ENCODE measurements around the gene EMP1. TPM values are rescaled to one million over a fixed set of nuclear protein-coding genes. Genes with fewer than 3 reads are reported as not detected.

EMP1 gene
- total RNA-seq, 3 donors from 2014 or later = 245 to 680 (median 667) TPM

DNA sequence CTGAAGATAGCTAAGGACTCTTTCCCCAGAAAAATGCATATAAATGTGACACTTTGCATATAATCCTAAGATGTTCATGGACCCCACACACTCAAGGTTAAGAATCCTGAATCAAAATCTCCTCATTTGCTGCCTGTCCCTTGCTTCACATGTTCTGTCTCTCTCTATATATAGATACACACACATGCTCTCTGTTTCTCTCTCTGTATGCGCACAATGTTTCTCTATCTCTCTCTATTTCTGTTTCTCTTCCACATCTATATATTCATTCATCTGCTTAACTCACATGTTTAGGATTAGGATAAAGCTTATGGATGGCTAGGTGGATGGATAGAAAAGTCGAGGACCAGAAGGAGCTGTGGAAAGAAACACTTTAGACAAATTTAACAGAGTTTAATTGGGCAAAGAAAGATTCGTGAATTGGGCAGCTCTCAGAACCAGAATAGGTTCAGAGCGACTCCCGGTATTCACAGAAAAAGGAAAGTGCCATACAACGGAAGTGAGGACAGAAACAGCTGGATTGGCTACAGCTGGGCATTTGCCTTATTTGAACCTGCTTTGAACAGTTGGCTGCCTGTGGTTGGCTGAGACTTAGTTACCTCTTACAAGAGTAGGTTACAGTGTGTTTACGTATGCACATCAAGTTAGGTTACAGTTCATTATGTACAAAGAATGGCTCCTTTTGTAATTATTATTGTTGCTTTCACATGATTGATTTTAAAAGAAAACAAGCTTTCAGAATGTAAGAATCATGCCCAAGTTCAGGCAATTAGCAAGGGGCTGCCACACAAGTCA is 57.6 kb downstream of the EMP1 start:
- intact Hi-C loops (cut with DNase I, micrococcal nuclease) = no loop called here
- Histone ChIP-seq H3K4me3 (no peak overlapping the region), H3K4me1 (ENCODE audit: low read depth) (peaks cover 4% of the 10 kb centered on the region), H3K9me3 (no peaks in the 10 kb centered on the region), H3K36me3 (ENCODE audit: low read depth) (no peaks in the 10 kb centered on the region)
- ATAC-seq (no peak), DNase-seq (no peak)
- TF ChIP-seq CTCF (IDR thresholded peaks at IDR 0.05) = no peak

DNA sequence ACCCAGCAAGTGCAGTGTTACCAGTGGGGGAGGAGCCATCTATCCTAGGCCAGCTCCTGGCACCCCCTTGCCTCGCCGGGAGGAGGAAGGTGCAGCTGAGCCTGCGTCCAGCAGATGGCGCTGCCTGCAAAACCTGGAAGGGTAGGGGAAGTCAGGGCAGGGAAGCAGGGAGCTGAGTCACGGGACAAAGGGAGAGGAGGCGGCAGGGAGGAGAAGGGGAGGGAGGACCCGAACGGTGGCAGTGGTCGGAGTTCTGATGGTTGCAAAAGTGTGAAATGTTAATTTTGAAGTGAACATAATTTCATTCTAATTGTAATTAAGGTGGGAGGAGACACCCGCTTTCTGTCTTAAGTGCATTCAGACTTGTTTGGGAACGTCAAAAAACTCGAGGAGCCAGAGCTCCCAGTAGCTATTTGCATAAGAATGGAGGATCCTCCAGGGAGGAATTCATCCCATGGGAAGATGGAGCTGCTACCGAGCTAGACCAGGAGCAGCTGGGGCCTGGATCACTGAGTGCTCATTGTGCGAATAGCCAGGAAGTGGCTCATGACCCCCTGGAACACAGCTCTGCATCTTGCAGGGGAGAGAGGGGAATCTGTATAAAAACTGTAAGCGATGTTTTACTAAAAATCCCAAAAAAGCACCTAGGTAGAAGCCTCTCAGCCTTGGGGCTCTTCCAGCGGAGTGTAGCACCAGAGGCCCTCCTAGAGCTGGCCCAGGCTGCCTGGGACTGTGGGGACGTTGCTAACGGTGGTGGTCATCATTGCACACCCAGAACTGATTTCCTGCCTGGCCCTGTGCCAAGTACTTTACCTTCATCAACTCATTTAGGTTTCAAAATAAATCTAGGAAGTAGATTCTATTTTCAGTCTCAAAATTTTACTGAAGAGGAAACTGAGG is 59.5 kb downstream of the EMP1 start:
- DNase-seq (peak; percentile 91 to 96 (median 92)), ATAC-seq (peak; percentile 98)
- no peaks in the 10 kb centered on the region for H3K36me3 ChIP-seq (ENCODE audit: low read depth)
- H3K4me1 ChIP-seq (ENCODE audit: low read depth) = peaks cover 4% of the 10 kb centered on the region
- H3K4me3 ChIP-seq = no peak overlapping the region
- no peaks in the 10 kb centered on the region for H3K9me3 ChIP-seq
- intact Hi-C loops (cut with DNase I, micrococcal nuclease) = no loop called here
- TF ChIP-seq CTCF (IDR thresholded peaks at IDR 0.05) = peak; percentile 98

DNA sequence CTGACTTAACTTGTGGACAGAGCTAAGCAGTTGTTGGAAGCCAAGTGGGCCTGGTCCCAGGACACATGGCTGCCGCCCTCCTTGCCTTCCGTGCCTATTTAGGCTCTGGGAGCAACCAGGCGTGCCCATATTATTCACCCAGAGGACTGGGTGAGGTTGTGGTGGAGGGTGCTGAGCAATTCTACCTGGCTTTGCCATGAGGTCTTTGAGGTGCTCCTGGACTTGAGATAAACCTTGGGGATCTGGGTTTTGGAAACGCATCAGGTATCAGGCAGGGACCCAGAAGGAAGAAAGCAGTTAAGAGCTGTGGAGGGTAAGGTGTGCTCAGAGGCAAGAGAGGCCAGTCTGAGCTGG is 60.1 kb downstream of the EMP1 start:
- no peak overlapping the region for H3K4me3 ChIP-seq
- DNase-seq (no peak), ATAC-seq (no peak)
- intact Hi-C loops (cut with DNase I, micrococcal nuclease) = no loop called here
- no peaks in the 10 kb centered on the region for H3K9me3 ChIP-seq
- H3K4me1 ChIP-seq (ENCODE audit: low read depth) = peaks cover 4% of the 10 kb centered on the region
- no peak for TF ChIP-seq CTCF (IDR thresholded peaks at IDR 0.05)
- no peaks in the 10 kb centered on the region for H3K36me3 ChIP-seq (ENCODE audit: low read depth)

- H3K4me1 ChIP-seq (ENCODE audit: low read depth) = peaks cover 4% of the 10 kb centered on the region
- no peak for DNase-seq
- no peak for TF ChIP-seq CTCF (IDR thresholded peaks at IDR 0.05)
- no peaks in the 10 kb centered on the region for H3K9me3 ChIP-seq
- intact Hi-C loops (cut with DNase I, micrococcal nuclease) = no loop called here
- H3K36me3 ChIP-seq (ENCODE audit: low read depth) = no peaks in the 10 kb centered on the region
- ATAC-seq = no peak
- no peak overlapping the region for H3K4me3 ChIP-seq
Observed at GRCh38 chr12:13257356-13257875, 60.9 kb downstream of the EMP1 start.

GRCh38 chr12:13258197-13258596 is 61.7 kb downstream of the EMP1 start:
- Histone ChIP-seq H3K36me3 (ENCODE audit: low read depth) (no peaks in the 10 kb centered on the region), H3K4me3 (no peak overlapping the region), H3K9me3 (no peaks in the 10 kb centered on the region), H3K4me1 (ENCODE audit: low read depth) (peaks cover 4% of the 10 kb centered on the region)
- intact Hi-C loops (cut with DNase I, micrococcal nuclease) = no loop called here
- no peak for ATAC-seq
- no peak for DNase-seq
- no peak for TF ChIP-seq CTCF (IDR thresholded peaks at IDR 0.05)

All from mucosa of descending colon (tissue), 3 donors.